ENCODE data around the gene UNCX.

DNA sequence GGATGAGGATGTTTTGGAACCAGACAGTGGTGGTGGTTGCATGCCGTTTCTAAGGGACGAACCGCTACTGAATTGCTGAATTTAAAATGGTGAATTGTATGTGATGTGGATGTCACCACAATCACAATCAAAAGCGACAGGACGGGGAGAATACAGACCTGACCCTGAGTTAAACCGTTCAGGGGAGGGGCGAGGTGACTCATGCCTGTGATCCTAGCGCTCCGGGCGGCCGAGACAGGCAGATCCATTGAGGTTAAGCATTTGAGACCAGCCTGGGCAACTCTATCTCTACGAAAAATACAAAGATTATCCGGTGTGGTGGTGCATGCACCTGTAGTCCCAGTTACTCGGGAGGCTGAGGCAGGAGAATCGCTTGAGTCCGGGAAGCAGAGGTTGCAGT, 46.4 kb downstream of the UNCX start:
- TF ChIP-seq CTCF (IDR thresholded peaks at IDR 0.05) = no peak
- TF ChIP-seq POLR2A (IDR thresholded peaks at IDR 0.05) = no peak

All from heart left ventricle (tissue), 13 donors.